Bone marrow (tissue), 2 donors: ENCODE measurements around the gene ZBTB8B.

ENCODE experiments used
- DNase-seq, 2 donors: peaks; one replicate each; lab custom pipeline; 2025; lab: John Stamatoyannopoulos, UW

ZBTB8B gene

GRCh38 chr1:32508761-32509160 is 43.9 kb downstream of the ZBTB8B start:
- DNase-seq, result no peak

GRCh38 chr1:32509939-32510338 is 45.1 kb downstream of the ZBTB8B start:
- no peak for DNase-seq
